Calu3 (cell line): ENCODE results near the gene SLC6A12. TPM values are rescaled to one million over a fixed set of nuclear protein-coding genes. Genes with fewer than 3 reads are reported as not detected.

Experiments
- BruUV-seq: library from RNA; stranded (reverse); fragments of 400-500 nt; replicated peaks from 2 replicates; lab custom pipeline; 2021; lab: Mats Ljungman, UMichigan
- CTCF ChIA-PET: fragments of 300-600 bp; sonication (Branson Sonifier 250); formaldehyde crosslinking; loops from one replicate; lab custom pipeline; 2022; ENCODE audit warnings: antibody characterized with exemption; lab: Charles Lee
- DNase-seq: peaks from one replicate; pipeline ENCODE4 v3.0.0; 2022
- H3K27ac Mint-ChIP-seq: one replicate; pipeline ENCODE4 v1.8.0; 2022; ENCODE audit warnings: mixed read lengths; ENCODE audit not compliant: unreplicated experiment
- H3K27me3 Mint-ChIP-seq: one replicate; pipeline ENCODE4 v1.8.0; 2022; ENCODE audit warnings: mixed read lengths; ENCODE audit not compliant: unreplicated experiment
- H3K36me3 Mint-ChIP-seq: one replicate; pipeline ENCODE4 v1.8.0; 2022; ENCODE audit warnings: mild to moderate bottlenecking, moderate library complexity, mixed read lengths; ENCODE audit not compliant: insufficient read depth, unreplicated experiment
- H3K4me1 Mint-ChIP-seq: one replicate; pipeline ENCODE4 v1.8.0; 2022; ENCODE audit warnings: mild to moderate bottlenecking, low read depth, mixed read lengths; ENCODE audit not compliant: unreplicated experiment
- H3K4me3 Mint-ChIP-seq: one replicate; pipeline ENCODE4 v1.8.0; 2022; ENCODE audit warnings: mild to moderate bottlenecking, low read depth, moderate library complexity, mixed read lengths; ENCODE audit not compliant: unreplicated experiment
- H3K9me3 Mint-ChIP-seq: one replicate; pipeline ENCODE4 v1.8.0; 2022; ENCODE audit warnings: low read depth, mixed read lengths; ENCODE audit not compliant: unreplicated experiment
- intact Hi-C: fragments of 100-400 bp; cut with micrococcal nuclease; formaldehyde crosslinking; loops from one replicate; pipeline ENCODE4 v1.10.0; 2022; ENCODE audit not compliant: unreplicated experiment
- total RNA-seq: library from RNA; stranded (reverse); gene quantifications from 2 replicates; pipeline ENCODE4 v1.2.3, GENCODE V29; 2022
- TF ChIP-seq, protein P1 (sequence below): fragments of 200-600 bp; IDR thresholded peaks from one replicate; pipeline ENCODE4 v1.8.0; 2022; ENCODE audit warnings: antibody characterized with exemption; ENCODE audit not compliant: unreplicated experiment

The SLC6A12 gene
- total RNA-seq, 1 experiment from 2014 or later: 0.90 TPM

- H3K9me3 Mint-ChIP-seq: no peaks in the 10 kb centered on the region
- BruUV-seq: no TSS peak
- H3K4me1 Mint-ChIP-seq: no peaks in the 10 kb centered on the region
- peaks cover 92% of the 10 kb centered on the region for H3K27me3 Mint-ChIP-seq
- DNase-seq: no peak
- no peak overlapping the region for H3K27ac Mint-ChIP-seq
- no peaks in the 10 kb centered on the region for H3K36me3 Mint-ChIP-seq
- TF ChIP-seq, protein P1, sequence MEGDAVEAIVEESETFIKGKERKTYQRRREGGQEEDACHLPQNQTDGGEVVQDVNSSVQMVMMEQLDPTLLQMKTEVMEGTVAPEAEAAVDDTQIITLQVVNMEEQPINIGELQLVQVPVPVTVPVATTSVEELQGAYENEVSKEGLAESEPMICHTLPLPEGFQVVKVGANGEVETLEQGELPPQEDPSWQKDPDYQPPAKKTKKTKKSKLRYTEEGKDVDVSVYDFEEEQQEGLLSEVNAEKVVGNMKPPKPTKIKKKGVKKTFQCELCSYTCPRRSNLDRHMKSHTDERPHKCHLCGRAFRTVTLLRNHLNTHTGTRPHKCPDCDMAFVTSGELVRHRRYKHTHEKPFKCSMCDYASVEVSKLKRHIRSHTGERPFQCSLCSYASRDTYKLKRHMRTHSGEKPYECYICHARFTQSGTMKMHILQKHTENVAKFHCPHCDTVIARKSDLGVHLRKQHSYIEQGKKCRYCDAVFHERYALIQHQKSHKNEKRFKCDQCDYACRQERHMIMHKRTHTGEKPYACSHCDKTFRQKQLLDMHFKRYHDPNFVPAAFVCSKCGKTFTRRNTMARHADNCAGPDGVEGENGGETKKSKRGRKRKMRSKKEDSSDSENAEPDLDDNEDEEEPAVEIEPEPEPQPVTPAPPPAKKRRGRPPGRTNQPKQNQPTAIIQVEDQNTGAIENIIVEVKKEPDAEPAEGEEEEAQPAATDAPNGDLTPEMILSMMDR: peak; percentile 45
- CTCF ChIA-PET: no interaction called here
- intact Hi-C loops: no loop called here
- H3K4me3 Mint-ChIP-seq: no peak overlapping the region
Measured at GRCh38 chr12:169528-170370, 44.2 kb downstream of the SLC6A12 start.

DNA sequence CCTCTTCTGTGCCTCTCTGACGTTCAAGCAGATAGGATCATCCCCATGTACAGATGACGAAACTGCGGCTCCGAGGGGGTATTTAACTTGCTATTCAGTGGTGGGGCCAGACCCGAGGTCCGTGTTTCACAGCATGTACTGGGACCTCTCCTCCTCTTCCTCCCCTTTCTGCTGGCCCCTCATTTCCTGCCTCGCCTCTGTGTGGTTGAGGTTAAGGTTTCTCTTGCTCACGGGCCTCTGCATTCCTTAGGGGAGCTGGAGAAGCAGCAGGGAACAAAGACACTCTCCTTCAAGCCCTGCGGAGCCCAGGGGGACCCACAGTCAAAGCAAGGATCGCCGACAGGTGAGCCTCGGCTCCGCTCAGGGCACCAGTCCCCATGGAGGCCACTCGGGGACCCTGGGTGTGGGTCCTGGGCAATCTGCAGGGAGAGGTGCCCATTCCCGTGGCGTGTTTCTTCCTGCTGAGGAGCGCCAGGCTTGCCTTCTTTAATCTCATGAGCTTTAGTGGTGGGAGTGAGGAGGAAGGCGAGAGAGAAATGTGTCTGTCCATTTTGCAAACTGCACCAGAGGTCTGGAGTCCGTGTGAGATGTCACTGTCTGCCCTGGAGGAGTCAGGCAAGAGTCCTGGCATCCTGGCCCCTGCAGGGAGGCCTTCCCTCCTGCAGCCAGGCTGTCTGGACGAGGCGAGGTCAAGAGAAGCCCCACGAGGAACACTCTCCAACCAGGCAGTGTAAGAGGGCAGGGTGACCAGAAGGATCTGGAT is 45.0 kb downstream of the SLC6A12 start:
- CTCF ChIA-PET: no interaction called here
- Mint-ChIP-seq H3K9me3 (no peaks in the 10 kb centered on the region), H3K27me3 (peaks cover 99% of the 10 kb centered on the region), H3K27ac (no peak overlapping the region), H3K36me3 (no peaks in the 10 kb centered on the region), H3K4me1 (no peaks in the 10 kb centered on the region), H3K4me3 (no peak overlapping the region)
- DNase-seq: no peak
- intact Hi-C loops: no loop called here
- TF ChIP-seq, protein P1: no peak
- no TSS peak for BruUV-seq

GRCh38 chr12:167959-168600 is 45.9 kb downstream of the SLC6A12 start:
- Mint-ChIP-seq H3K4me3 (no peak overlapping the region), H3K27me3 (peaks cover 93% of the 10 kb centered on the region), H3K4me1 (no peaks in the 10 kb centered on the region), H3K36me3 (no peaks in the 10 kb centered on the region), H3K9me3 (no peaks in the 10 kb centered on the region), H3K27ac (no peak overlapping the region)
- CTCF ChIA-PET: no interaction called here
- BruUV-seq: no TSS peak
- intact Hi-C loops: no loop called here
- TF ChIP-seq, protein P1: no peak
- DNase-seq: no peak

DNA sequence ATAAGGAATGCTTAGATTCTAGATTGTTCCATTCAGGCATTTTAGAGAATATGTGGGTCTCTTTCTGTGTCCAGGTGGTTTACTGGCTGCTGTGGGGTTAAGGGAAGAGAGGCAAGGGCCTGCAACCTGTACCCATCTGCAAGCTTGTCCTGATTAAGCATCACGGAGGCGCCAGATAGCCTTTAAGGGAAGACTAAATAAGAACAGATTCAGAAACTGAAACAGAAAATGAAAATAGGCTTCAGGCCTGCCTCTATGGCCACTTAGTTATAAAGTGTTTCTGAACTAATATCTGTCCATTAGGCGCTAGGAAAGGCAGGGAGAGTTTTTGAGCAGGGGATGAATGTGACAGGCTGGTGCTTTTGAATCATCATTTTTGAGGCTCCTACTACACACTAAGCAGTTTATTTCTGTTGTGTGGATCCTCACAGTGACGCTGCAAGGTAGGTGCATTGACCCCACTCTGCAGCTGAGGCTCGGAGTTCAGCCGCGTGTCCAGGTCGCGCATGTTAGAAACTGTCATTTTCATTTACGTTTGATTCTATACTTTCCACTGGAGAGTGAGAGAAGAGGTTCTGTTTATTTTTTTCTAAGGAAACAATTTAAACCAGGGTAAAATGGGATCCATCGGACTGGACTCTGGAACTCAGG is 47.4 kb downstream of the SLC6A12 start:
- CTCF ChIA-PET: no interaction called here
- BruUV-seq: no TSS peak
- Mint-ChIP-seq H3K36me3 (no peaks in the 10 kb centered on the region), H3K27me3 (peaks cover 89% of the 10 kb centered on the region), H3K4me1 (no peaks in the 10 kb centered on the region), H3K9me3 (no peaks in the 10 kb centered on the region), H3K27ac (no peak overlapping the region), H3K4me3 (no peak overlapping the region)
- intact Hi-C loops: no loop called here
- no peak for DNase-seq
- TF ChIP-seq, protein P1: no peak
